Neural progenitor cell (in vitro differentiated cells): ENCODE data around the gene NR3C2. TPM values are rescaled to one million over a fixed set of nuclear protein-coding genes. Genes with fewer than 3 reads are reported as not detected.

Experiments
- DNase-seq: peaks from one replicate; pipeline ENCODE4 v3.0.0-alpha.2; 2016; ENCODE audit warnings: low spot score
- H2AFZ ChIP-seq: fragments of 200-600 bp; sonication (generic); replicated peaks from 2 replicates; pipeline ENCODE4 v1.6.1; 2016; ENCODE audit warnings: antibody characterized with exemption
- H3F3A ChIP-seq: fragments of 200-600 bp; sonication (generic); 2 replicates; pipeline ENCODE4 v1.6.1; 2016; ENCODE audit warnings: antibody characterized with exemption, low read depth
- H3K27ac ChIP-seq: fragments of 200-600 bp; sonication (generic); 2 replicates; pipeline ENCODE4 v1.5.1; 2016; ENCODE audit warnings: mild to moderate bottlenecking
- H3K27me3 ChIP-seq: fragments of 200-600 bp; sonication (generic); 2 replicates; pipeline ENCODE4 v1.6.1; 2016; ENCODE audit warnings: mild to moderate bottlenecking, moderate library complexity
- H3K36me3 ChIP-seq: fragments of 200-600 bp; sonication (generic); 2 replicates; pipeline ENCODE4 v1.5.1; 2016
- H3K4me1 ChIP-seq: fragments of 200-600 bp; sonication (generic); 2 replicates; pipeline ENCODE4 v1.6.1; 2016; ENCODE audit warnings: mixed run types
- H3K4me2 ChIP-seq: fragments of 200-600 bp; sonication (generic); 2 replicates; pipeline ENCODE4 v1.6.1; 2016
- H3K4me3 ChIP-seq: fragments of 200-600 bp; sonication (generic); 2 replicates; pipeline ENCODE4 v1.5.1; 2016
- H3K79me2 ChIP-seq: fragments of 200-600 bp; sonication (generic); 2 replicates; pipeline ENCODE4 v1.6.1; 2016; ENCODE audit warnings: low read depth
- H3K9ac ChIP-seq: fragments of 200-600 bp; sonication (generic); 2 replicates; pipeline ENCODE4 v1.6.1; 2016
- H3K9me3 ChIP-seq: fragments of 200-600 bp; sonication (generic); 2 replicates; pipeline ENCODE4 v1.5.1; 2016; ENCODE audit warnings: low read depth
- H4K20me1 ChIP-seq: fragments of 200-600 bp; sonication (generic); 2 replicates; pipeline ENCODE4 v1.6.1; 2016; ENCODE audit warnings: low read depth
- H3K27ac Mint-ChIP-seq: 3 replicates; pipeline ENCODE4 v1.8.0; 2021; ENCODE audit warnings: mixed read lengths
- H3K27me3 Mint-ChIP-seq: 2 replicates; pipeline ENCODE4 v1.8.0; 2022; ENCODE audit warnings: low read depth, mild to moderate bottlenecking, inconsistent platforms, moderate library complexity, mixed read lengths; ENCODE audit not compliant: insufficient read depth
- H3K36me3 Mint-ChIP-seq: 3 replicates; pipeline ENCODE4 v1.8.0; 2021; ENCODE audit warnings: mixed read lengths
- H3K4me1 Mint-ChIP-seq: 3 replicates; pipeline ENCODE4 v1.8.0; 2021; ENCODE audit warnings: mixed read lengths
- H3K4me3 Mint-ChIP-seq: 3 replicates; pipeline ENCODE4 v1.8.0; 2021; ENCODE audit warnings: mild to moderate bottlenecking, moderate library complexity, mixed read lengths
- H3K9me3 Mint-ChIP-seq: 3 replicates; pipeline ENCODE4 v1.8.0; 2020; ENCODE audit warnings: mixed read lengths
- CTCF ChIP-seq: fragments of 200-600 bp; sonication (generic); IDR thresholded peaks from 2 replicates; pipeline ENCODE4 v1.5.1; 2017; ENCODE audit warnings: antibody characterized with exemption, mild to moderate bottlenecking
- EZH2 ChIP-seq: fragments of 200-600 bp; sonication (generic); IDR thresholded peaks from 2 replicates; pipeline ENCODE4 v1.6.1; 2017; ENCODE audit warnings: antibody characterized with exemption, mild to moderate bottlenecking, moderate library complexity
- EZH2phosphoT487 ChIP-seq: fragments of 200-600 bp; sonication (generic); IDR thresholded peaks from 2 replicates; pipeline ENCODE4 v1.6.1; 2017; ENCODE audit warnings: antibody characterized with exemption
- total RNA-seq: library from RNA; depleted of rRNA; stranded (reverse); fragments of >200 nt; gene quantifications from 2 replicates; pipeline ENCODE4 v1.2.3, GENCODE V29; 2015; ENCODE audit warnings: low replicate concordance

Gene NR3C2
- total RNA-seq, 1 donor from 2014 or later = 0.73 TPM

GRCh38 chr4:148349153-148349552, 93.1 kb downstream of the NR3C2 start:
- Histone ChIP-seq H3K4me2 (no peak overlapping the region), H3K9ac (no peak overlapping the region), H3K4me1 (no peaks in the 10 kb centered on the region), H3K27ac (no peak overlapping the region), H3K79me2 (no peaks in the 10 kb centered on the region), H3K4me3 (no peak overlapping the region), H4K20me1 (no peaks in the 10 kb centered on the region), H3F3A (no peaks in the 10 kb centered on the region), H3K9me3 (no peaks in the 10 kb centered on the region), H3K36me3 (no peaks in the 10 kb centered on the region), H3K27me3 (no peaks in the 10 kb centered on the region), H2AFZ (no peak overlapping the region)
- H3K4me3 Mint-ChIP-seq = no peak overlapping the region
- TF ChIP-seq EZH2 (no peak), CTCF (no peak), EZH2phosphoT487 (no peak)
- H3K9me3 Mint-ChIP-seq = no peaks in the 10 kb centered on the region
- H3K27me3 Mint-ChIP-seq = peaks cover 4% of the 10 kb centered on the region
- no peak overlapping the region for H3K27ac Mint-ChIP-seq
- H3K4me1 Mint-ChIP-seq = no peaks in the 10 kb centered on the region
- DNase-seq = no peak
- H3K36me3 Mint-ChIP-seq = no peaks in the 10 kb centered on the region

GRCh38 chr4:148346657-148347056, 95.6 kb downstream of the NR3C2 start:
- Histone ChIP-seq H3K9ac (no peak overlapping the region), H3K4me1 (no peaks in the 10 kb centered on the region), H3K4me2 (no peak overlapping the region), H3K9me3 (no peaks in the 10 kb centered on the region), H4K20me1 (no peaks in the 10 kb centered on the region), H2AFZ (no peak overlapping the region), H3K79me2 (no peaks in the 10 kb centered on the region), H3K27ac (no peak overlapping the region), H3K4me3 (no peak overlapping the region), H3K27me3 (no peaks in the 10 kb centered on the region), H3F3A (no peaks in the 10 kb centered on the region), H3K36me3 (no peaks in the 10 kb centered on the region)
- H3K36me3 Mint-ChIP-seq = no peaks in the 10 kb centered on the region
- no peak for DNase-seq
- H3K4me1 Mint-ChIP-seq = peaks cover 16% of the 10 kb centered on the region
- no peaks in the 10 kb centered on the region for H3K9me3 Mint-ChIP-seq
- H3K27ac Mint-ChIP-seq = no peak overlapping the region
- TF ChIP-seq EZH2 (no peak), CTCF (no peak), EZH2phosphoT487 (no peak)
- no peak overlapping the region for H3K4me3 Mint-ChIP-seq
- H3K27me3 Mint-ChIP-seq = peaks cover 2% of the 10 kb centered on the region

DNA sequence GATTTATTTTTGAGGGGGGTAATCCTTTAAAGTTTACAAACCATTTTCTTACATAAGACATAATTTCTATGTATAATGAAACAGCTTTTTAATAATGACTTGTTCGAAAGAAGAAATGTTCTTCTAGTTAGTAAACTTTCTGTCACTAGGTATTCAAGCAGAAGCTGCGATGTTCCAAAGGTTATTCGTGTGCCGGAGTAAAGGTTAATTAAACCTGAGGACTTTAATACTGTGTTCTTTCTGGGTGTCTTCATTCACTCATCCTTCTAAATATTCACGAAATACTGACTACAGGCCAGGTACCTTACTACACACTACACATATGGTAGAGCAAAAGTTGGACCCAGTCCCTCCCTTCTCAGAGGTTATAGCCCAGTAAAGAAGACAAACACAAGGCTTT, 96.7 kb downstream of the NR3C2 start:
- DNase-seq = no peak
- Histone ChIP-seq H3K9me3 (no peaks in the 10 kb centered on the region), H2AFZ (no peak overlapping the region), H3K27ac (no peak overlapping the region), H3F3A (no peaks in the 10 kb centered on the region), H3K36me3 (no peaks in the 10 kb centered on the region), H3K4me2 (no peak overlapping the region), H3K27me3 (no peaks in the 10 kb centered on the region), H3K4me1 (no peaks in the 10 kb centered on the region), H4K20me1 (no peaks in the 10 kb centered on the region), H3K9ac (no peak overlapping the region), H3K79me2 (no peaks in the 10 kb centered on the region), H3K4me3 (no peak overlapping the region)
- TF ChIP-seq EZH2phosphoT487 (no peak), EZH2 (no peak), CTCF (no peak)
- H3K4me1 Mint-ChIP-seq = peaks cover 20% of the 10 kb centered on the region
- H3K36me3 Mint-ChIP-seq = no peaks in the 10 kb centered on the region
- H3K4me3 Mint-ChIP-seq = no peak overlapping the region
- H3K27me3 Mint-ChIP-seq = peaks cover under 1% of the 10 kb centered on the region
- no peaks in the 10 kb centered on the region for H3K9me3 Mint-ChIP-seq
- no peak overlapping the region for H3K27ac Mint-ChIP-seq

DNA sequence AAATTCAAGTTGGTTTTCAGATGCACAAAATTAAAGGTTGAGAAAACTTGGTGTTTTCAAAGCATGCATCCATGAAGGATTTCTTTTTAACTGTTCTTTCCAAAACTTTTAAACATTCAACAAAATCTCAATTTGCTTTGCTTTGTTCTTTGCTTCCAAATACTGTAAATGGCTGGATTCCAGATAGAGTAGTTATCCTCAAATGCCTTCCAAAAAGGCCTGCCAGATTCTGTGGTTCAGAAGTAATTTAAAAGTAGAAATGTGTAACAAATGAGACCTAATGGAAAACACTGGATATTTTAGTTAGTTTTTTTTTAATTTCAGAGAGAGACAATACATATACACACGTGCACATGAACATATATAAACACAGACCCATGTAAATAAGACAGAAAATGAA, 97.3 kb downstream of the NR3C2 start:
- Mint-ChIP-seq H3K4me1 (peaks cover 20% of the 10 kb centered on the region), H3K36me3 (no peaks in the 10 kb centered on the region), H3K27ac (no peak overlapping the region), H3K27me3 (no peaks in the 10 kb centered on the region), H3K9me3 (peaks cover 5% of the 10 kb centered on the region), H3K4me3 (no peak overlapping the region)
- Histone ChIP-seq H2AFZ (no peak overlapping the region), H3K4me3 (no peak overlapping the region), H3F3A (no peaks in the 10 kb centered on the region), H3K4me1 (no peaks in the 10 kb centered on the region), H3K4me2 (no peak overlapping the region), H3K79me2 (no peaks in the 10 kb centered on the region), H3K9me3 (no peaks in the 10 kb centered on the region), H3K27ac (no peak overlapping the region), H4K20me1 (no peaks in the 10 kb centered on the region), H3K27me3 (no peaks in the 10 kb centered on the region), H3K36me3 (no peaks in the 10 kb centered on the region), H3K9ac (no peak overlapping the region)
- DNase-seq = no peak
- TF ChIP-seq EZH2 = no peak
- no peak for TF ChIP-seq EZH2phosphoT487
- TF ChIP-seq CTCF = no peak
